GM11168 (cell line): ENCODE results near the gene NRSN2.
"Not testable (repeated sequence)": the region's sequence is repeated elsewhere in the genome, so short reads cannot be mapped to it uniquely, and the experiment has no call there.

Experiments
- in situ Hi-C: fragments of 300-500 bp; cut with MboI; formaldehyde crosslinking; loops from one replicate; pipeline ENCODE4 v1.12.0; 2022; ENCODE audit warnings: low sequenced_read_pairs; ENCODE audit not compliant: unreplicated experiment

The NRSN2 gene

DNA sequence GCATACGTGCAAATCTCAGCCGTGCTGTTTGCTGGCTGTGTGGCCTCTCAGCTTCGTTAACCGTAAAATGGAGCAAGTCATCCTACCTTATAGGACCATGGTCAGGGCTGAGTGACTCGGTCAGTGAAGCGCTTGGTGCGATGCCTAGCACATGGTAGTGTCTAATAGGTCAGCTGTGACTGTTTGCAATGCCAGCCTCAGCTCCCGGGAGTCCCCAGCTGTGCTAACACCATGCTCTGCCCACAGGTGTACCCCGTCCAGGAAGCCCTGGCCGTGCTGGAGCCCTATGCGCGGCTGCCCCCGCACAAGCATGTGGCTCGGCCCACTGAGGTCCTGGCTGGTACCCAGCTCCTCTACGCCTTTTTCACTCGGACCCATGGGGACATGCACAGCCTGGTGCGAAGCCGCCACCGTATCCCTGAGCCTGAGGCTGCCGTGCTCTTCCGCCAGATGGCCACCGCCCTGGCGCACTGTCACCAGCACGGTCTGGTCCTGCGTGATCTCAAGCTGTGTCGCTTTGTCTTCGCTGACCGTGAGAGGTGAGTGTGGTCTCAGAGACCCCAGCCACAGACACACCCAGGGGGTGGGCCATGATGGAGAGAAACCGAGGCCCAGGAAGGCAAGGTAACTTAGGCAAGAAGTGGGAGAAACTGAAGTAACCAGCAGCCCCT lies 44.3 kb downstream of the NRSN2 start:
- in situ Hi-C loops, result no loop called here

DNA sequence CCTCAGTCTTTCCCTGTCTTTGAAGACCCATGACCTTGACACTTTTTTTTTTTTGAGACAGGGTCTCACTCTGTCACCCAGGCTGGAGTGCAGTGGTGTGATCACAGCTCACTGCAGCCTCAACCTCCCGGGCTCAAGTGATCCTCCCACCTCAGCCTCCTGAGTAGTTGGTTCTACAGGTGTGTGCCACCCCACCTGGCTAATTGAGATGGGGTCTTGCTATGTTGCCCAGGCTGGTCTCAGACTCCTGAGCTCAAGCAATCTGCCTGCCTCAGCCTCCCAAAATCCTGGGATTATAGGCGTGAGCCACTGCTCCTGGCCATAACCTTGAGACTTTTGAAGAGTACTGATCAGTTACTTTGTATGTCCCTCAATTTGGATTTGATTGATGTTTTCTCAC lies 46.4 kb downstream of the NRSN2 start:
- in situ Hi-C loops, result not testable (repeated sequence)

DNA sequence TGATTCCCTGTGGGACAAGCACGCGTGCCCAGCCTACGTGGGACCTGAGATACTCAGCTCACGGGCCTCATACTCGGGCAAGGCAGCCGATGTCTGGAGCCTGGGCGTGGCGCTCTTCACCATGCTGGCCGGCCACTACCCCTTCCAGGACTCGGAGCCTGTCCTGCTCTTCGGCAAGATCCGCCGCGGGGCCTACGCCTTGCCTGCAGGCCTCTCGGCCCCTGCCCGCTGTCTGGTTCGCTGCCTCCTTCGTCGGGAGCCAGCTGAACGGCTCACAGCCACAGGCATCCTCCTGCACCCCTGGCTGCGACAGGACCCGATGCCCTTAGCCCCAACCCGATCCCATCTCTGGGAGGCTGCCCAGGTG lies 49.3 kb downstream of the NRSN2 start:
- in situ Hi-C loops, result no loop called here

DNA sequence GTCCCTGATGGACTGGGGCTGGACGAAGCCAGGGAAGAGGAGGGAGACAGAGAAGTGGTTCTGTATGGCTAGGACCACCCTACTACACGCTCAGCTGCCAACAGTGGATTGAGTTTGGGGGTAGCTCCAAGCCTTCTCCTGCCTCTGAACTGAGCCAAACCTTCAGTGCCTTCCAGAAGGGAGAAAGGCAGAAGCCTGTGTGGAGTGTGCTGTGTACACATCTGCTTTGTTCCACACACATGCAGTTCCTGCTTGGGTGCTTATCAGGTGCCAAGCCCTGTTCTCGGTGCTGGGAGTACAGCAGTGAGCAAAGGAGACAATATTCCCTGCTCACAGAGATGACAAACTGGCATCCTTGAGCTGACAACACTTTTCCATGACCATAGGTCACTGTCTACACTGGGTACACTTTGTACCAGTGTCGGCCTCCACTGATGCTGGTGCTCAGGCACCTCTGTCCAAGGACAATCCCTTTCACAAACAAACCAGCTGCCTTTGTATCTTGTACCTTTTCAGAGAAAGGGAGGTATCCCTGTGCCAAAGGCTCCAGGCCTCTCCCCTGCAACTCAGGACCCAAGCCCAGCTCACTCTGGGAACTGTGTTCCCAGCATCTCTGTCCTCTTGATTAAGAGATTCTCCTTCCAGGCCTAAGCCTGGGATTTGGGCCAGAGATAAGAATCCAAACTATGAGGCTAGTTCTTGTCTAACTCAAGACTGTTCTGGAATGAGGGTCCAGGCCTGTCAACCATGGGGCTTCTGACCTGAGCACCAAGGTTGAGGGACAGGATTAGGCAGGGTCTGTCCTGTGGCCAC lies 49.9 kb downstream of the NRSN2 start:
- in situ Hi-C loops, result no loop called here

DNA sequence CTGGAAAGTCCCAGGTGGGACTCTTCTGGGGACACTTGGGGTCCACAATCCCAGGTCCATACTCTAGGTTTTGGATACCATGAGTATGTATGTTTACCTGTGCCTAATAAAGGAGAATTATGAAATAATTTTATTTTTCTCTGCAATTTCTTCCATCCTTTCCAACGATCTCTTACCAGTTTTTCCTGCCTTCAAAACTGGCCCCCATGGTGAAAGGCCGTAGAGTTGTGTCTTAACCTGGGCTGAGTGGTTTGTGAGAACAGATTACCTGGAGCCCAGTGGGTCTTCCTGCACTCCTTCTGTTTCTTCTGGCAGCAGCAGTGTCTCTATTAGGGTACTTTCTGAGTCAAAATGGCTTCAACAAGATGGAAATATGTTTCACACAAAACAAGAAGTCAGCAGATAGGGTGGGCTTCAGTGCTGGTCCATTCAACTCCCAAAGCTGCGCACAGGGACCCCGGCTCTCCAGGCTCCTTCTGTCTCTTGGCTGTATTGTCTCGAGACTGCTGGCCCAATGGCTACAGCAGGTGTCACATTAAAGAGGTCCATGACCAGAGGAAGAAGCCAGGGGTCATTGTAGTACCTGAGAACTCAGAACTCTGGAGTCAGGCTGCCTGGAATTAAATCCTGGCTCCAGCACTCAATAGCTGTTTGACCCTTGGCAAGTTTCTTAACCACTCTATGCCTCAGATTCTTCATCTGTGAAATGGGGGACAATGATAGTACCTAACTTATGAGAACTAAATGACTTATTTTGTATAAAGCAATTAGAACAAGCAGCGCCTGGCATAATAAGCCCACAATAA lies 50.7 kb downstream of the NRSN2 start:
- in situ Hi-C loops, result no loop called here

DNA sequence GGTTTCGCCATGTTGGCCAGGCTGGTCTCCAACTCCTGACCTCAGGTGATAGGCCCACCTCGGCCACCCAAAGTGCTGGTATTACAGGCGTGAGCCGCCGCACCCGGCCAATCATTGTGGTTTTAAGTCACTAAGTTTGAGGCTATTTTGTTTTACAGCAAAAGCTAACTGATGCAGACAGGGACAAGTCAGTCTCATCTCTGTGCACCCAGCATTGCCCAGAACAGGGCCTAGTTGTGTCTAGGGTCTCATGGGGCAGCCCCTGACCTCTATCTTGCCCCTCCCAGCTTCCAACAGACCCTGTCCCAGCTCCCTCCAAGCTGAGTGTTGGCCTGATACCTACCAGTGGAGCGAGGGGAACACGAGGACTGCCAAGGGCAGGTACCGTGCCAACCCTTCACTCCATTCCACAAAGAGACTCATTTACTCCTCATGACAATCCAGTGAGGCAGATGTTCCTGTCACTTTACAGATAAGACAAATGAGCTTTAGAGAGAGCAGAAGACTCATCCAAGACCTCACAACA lies 52.3 kb downstream of the NRSN2 start:
- in situ Hi-C loops, result no loop called here

DNA sequence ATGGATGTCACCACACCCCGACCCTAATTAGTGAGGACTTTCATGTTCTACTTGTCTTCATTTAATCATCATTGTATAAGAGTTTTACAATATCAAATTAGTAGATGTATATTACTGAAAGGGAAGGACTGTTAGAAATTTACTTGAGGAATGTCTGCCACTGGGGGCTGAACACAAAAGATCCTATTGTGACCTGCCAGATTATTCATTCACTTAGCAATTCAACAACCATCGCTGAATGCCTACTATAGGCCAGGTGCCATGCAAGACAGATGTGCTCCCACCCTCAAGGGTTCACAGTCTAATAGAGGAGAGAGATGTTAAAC lies 53.2 kb downstream of the NRSN2 start:
- in situ Hi-C loops, result no loop called here

DNA sequence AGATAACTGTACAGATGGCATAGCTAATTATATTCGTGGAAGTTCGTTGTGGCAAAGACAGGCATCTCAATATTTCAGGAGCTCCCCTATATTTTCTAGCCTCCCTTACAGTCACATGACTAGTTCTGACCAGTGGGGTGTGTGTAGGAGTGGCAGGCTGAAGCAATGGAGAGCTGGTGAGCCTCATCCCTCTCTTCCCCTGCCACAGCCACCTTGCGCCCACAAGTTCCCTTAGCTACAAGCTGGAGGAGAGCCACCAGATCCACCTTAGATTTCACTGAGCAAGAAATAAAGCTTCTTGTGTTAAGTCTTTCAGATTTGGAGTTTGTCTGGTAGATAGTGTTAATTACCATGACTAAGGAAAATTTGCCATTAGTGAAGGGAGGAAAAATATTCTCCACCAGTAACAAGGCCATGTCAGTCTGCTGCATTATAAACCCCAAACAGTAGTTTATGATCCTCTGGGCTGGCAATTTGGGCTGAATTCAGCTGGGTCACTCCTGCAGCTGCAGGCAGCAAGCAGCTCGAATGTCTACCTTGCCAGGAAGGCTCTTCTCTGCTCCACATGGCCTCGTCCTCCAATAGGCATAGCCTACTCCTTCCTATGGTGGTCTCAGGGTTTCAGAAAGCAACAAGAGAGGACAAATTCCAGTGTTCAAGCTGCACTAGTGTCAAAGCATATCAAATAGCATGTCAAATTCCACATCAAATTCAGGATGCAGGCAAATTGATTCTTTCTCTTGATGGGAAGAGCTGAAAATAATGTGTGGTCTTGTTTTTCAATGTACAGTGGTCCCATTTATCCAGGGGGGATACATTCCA lies 53.8 kb downstream of the NRSN2 start:
- in situ Hi-C loops, result no loop called here

DNA sequence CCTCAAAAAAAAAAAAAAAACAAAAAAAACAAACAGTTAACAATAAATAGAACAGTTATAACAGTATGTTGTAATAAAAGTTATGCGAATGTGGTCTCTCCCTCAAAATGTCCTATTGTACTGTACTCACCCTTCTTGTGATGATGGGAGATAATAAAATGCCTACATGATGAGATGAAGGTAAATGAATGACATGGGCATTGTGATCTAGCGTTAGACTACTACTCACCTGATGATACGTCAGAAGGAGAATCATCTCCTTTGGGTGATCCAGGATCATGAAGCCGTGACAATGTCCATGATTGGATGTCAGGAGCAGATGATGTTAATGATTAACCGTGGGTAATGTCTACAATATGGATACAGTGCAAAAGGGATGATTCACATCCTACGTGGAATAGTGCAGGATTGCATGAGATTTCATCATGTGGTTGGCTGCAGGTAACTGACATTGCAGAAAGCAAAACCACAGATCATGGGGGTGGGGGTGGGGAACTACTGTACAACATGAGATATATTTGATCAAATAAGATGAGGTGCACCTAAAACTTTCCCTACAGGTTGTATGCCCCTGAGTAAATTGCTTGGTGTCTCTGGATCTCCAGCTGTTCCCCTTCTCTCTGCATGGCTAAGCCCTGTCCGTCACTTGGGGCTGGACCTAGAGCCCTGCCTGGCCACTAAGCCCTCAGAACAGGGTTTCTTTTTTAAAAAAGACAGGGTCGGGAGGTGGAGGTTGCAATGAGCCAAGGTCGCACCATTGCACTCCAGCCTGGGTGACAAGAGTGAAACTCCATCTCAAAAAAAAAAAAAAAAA lies 55.0 kb downstream of the NRSN2 start:
- in situ Hi-C loops, result no loop called here

DNA sequence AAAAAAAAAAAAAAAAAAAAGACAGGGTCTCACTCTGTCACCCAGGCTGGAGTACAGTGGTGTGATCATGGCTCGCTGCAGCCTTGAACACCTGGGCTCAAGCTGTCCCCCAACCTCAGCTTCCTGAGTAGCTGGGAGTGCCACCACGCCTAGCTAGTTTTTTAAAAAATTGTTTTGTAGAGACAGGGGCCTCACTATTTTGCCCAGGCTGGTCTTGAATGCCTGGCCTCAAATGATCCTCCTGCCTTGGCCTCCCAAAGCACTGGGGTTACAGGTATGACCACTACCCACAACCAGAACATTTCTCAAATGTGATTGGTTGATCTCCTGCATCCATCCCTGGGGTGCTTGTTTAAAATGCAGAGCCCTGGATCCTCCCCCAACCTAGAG lies 55.6 kb downstream of the NRSN2 start:
- in situ Hi-C loops, result no loop called here

DNA sequence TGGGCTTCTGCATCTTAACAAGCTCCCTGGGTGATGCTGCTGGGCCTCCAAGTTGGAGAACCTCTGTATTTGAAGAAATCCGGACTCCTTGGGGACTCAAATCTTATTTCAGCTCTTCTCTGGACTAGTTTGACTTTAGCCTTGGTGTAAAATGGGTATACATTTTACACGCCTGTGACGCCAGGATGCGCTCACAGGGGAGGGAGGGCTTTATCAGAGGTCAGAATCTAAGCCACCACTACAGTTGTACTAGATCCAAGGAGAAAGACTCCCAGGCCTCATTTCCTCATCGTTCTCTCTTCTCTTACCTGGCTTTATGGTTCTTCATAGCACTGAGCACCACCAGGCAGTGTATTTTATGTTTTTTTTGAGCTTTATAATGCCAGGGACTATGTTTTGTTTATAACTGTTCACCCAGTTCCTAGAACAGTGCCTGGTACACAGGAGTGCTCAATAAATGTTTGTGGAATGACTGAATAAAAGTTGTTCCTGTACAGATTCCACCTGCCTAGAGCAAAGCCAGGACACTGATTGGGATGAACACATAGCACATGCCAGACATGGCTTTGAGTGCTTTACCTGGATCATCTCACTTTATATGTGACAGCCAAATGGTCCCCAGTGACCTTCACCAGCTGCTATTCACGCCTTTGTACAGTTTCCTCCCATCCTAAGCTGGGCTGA lies 56.1 kb downstream of the NRSN2 start:
- in situ Hi-C loops, result no loop called here

DNA sequence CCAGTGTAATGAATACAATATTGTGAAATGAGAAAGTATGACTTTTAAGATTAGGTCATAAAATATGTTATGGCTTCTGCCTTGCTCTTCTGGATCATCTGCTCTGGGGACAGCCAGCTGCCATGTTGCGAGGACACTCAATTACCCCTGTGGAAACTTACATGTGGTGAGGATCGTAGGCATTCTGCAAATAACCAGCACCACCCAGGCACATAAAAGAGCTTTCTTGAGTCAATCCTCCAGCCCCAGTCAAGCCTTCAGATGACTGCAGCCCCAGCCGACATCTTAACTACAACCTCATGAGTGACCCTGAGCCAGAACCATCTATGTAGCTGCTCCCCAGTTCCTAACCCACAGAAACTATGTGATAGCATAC lies 56.7 kb downstream of the NRSN2 start:
- in situ Hi-C loops, result no loop called here

DNA sequence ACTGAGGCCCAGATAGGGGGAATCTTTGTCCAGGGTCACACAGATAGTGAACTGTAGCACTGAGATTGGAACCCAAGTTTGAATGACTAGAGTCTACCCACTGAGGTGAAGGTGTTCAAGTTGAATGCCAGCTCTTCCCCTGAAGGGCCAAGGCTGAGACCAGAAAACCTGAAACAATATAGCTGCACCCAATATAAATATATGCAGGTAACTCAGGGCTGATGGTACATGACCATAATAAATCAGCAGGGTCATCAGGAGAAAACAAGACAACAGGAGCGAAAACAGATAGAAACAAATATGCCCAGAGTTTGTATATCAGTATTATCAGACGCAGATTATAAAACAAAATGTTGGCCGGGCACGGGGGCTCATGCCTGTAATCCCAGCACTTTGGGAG lies 57.2 kb downstream of the NRSN2 start:
- in situ Hi-C loops, result no loop called here
